ENCODE measurements around the gene BCL6. TPM values are rescaled to one million over a fixed set of nuclear protein-coding genes. Genes with fewer than 3 reads are reported as not detected.
A peak's percentile ranks its signal among the peaks of the same experiment; 100 is the strongest.

Gene BCL6
- total RNA-seq, result 10 to 100 TPM; 53.0 to 88.6 TPM

- Histone ChIP-seq H3K4me1 (peaks cover 0 to 29% of the 10 kb centered on the region in 2 donors), H3K9me3 (no peaks in the 10 kb centered on the region), H3K27ac (peak within 1 kb of the TSS; percentile 99), H3K36me3 (no peaks in the 10 kb centered on the region), H3K4me3 (peak within 1 kb of the TSS; percentile 80 to 84), H3K27me3 (no peaks in the 10 kb centered on the region)
- no peak for TF ChIP-seq CTCF (IDR thresholded peaks at IDR 0.05)
- peak; percentile 98 for DNase-seq (ENCODE audit: low spot score)
Measured at GRCh38 chr3:187745201-187746058, at the start of gene BCL6. Gene BCL6 (minus strand): TSS chr3:187745468. CDS start chr3:187733693, 11,775 bp downstream.

- no peak for TF ChIP-seq CTCF (IDR thresholded peaks at IDR 0.05)
- no peak overlapping the region for H3K4me3 ChIP-seq
- H3K9me3 ChIP-seq, result no peaks in the 10 kb centered on the region
- H3K36me3 ChIP-seq, result no peaks in the 10 kb centered on the region
- H3K27me3 ChIP-seq, result no peaks in the 10 kb centered on the region
- H3K27ac ChIP-seq, result no peak overlapping the region
- DNase-seq (ENCODE audit: low spot score), result no peak
- no peaks in the 10 kb centered on the region for H3K4me1 ChIP-seq
Measured at GRCh38 chr3:187794731-187795130, 49.5 kb upstream of the BCL6 start.

GRCh38 chr3:187793618-187794017 lies 48.4 kb upstream of the BCL6 start:
- H3K36me3 ChIP-seq, result no peaks in the 10 kb centered on the region
- H3K27ac ChIP-seq, result no peak overlapping the region
- no peak overlapping the region for H3K4me3 ChIP-seq
- no peaks in the 10 kb centered on the region for H3K4me1 ChIP-seq
- DNase-seq (ENCODE audit: low spot score), result no peak
- no peaks in the 10 kb centered on the region for H3K27me3 ChIP-seq
- TF ChIP-seq CTCF (IDR thresholded peaks at IDR 0.05), result no peak
- H3K9me3 ChIP-seq, result no peaks in the 10 kb centered on the region

- Histone ChIP-seq H3K36me3 (no peaks in the 10 kb centered on the region), H3K9me3 (no peaks in the 10 kb centered on the region), H3K27ac (no peak overlapping the region), H3K27me3 (no peaks in the 10 kb centered on the region), H3K4me1 (no peaks in the 10 kb centered on the region), H3K4me3 (no peak overlapping the region)
- no peak for DNase-seq (ENCODE audit: low spot score)
- no peak for TF ChIP-seq CTCF (IDR thresholded peaks at IDR 0.05)
Measured at GRCh38 chr3:187792521-187792920, 47.3 kb upstream of the BCL6 start.

- H3K9me3 ChIP-seq, result no peaks in the 10 kb centered on the region
- TF ChIP-seq CTCF (IDR thresholded peaks at IDR 0.05), result no peak
- no peaks in the 10 kb centered on the region for H3K27me3 ChIP-seq
- no peaks in the 10 kb centered on the region for H3K36me3 ChIP-seq
- H3K4me1 ChIP-seq, result no peaks in the 10 kb centered on the region
- no peak for DNase-seq (ENCODE audit: low spot score)
- H3K27ac ChIP-seq, result no peak overlapping the region
- no peak overlapping the region for H3K4me3 ChIP-seq
Measured at GRCh38 chr3:187789872-187790271, 44.6 kb upstream of the BCL6 start.

Measured in right atrium auricular region (tissue), 2 donors.